ENCODE measurements around the gene CPT2.

Gene CPT2

DNA sequence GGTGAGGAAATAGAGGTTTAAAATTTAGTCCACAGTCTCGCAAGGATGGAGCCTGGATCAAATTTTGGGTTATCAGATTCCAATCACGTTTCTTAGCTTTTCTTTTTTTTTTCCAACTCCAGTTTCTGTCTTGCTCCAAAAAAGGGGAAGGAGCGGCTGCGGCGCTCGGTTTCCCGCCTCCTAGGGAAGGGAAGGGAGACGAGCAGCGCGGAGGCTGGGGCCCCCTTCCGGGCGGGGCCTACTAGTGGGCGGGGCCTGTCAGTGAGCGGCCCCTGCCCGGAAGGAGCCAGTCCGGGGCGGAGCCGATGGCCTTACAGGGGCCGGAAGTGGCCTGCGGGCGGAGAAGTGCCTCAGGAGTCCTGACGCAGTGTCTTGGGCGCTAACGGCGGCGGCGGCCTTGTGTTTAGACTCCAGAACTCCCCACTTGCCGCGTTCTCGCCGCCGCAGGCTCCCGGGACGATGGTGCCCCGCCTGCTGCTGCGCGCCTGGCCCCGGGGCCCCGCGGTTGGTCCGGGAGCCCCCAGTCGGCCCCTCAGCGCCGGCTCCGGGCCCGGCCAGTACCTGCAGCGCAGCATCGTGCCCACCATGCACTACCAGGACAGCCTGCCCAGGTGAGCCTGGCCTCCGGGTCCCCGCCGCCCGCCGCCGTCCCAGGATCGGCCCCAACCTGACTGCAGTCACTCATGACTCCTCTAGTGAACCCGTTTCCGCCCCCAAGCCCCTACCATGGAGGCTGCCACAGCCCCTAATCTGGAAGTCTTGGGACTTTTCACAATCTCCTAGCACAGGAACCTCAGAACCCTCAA lies at the start of gene CPT2:
CPT2 (plus strand) TSS at position 340 of the 806 bp plus-strand sequence; CDS start at position 460, 120 bp downstream.
- peak; percentile 76 to 78 for DNase-seq (ENCODE audit: low read depth in 2 of 2)

DNA sequence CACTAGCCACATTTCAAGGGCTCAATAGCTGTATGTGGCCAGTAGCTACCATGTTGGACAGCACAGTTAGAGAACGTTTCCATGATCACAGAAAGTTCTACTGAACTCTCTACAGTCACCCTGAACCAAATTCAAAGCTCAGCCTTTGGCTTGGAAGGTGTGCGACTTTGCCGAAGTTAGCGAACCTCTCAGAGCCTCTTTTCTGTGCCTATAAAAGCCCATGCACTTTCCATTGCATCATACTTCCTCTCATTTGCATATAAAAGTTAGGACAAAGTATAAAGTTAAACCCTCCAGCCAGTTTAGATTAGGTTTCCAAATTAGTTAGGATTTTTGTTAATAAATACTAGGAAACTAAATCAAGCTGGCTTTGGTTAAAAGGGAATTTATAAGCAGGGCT lies 49.5 kb upstream of the CPT2 start:
- no peak for DNase-seq (ENCODE audit: low read depth in 2 of 2)

GRCh38 chr1:53148123-53148522 lies 48.5 kb upstream of the CPT2 start:
- peak; percentile 37 to 46 for DNase-seq (ENCODE audit: low read depth in 2 of 2)

GRCh38 chr1:53153752-53154151 lies 42.9 kb upstream of the CPT2 start:
- DNase-seq (ENCODE audit: low read depth in 2 of 2): no peak

DNA sequence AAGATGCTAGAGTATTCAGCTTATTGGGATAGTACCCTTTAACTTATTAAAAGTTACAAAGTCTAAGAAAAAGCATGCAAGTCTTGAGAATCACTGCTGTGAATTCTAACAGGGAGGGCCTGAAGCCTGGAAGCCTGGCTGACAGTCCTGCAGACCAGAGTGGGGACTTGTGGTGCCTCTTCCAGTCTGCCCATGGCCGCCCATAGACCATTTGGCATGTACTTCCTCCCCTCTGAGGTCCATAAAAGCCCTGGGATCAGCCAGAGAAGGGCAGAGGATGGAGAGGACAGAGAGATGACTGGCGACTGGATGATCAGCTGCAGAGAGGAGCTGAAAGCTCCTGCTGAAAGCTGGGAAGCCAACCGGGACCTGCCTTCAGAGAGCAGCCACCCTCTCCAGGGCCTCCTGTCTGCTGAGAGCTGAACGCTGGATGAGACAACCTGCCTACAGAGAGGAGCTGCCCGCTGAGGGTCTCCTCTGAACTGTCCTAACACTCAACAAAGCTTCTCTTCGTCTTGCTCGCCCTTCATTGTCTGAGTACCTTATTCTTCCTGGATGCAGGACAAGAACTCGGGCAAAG lies 41.7 kb upstream of the CPT2 start:
- no peak for DNase-seq (ENCODE audit: low read depth in 2 of 2)

GRCh38 chr1:53155534-53155933 lies 41.1 kb upstream of the CPT2 start:
- DNase-seq (ENCODE audit: low read depth in 2 of 2): no peak

- DNase-seq (ENCODE audit: low read depth in 2 of 2): no peak
Measured at GRCh38 chr1:53155945-53156344, 40.7 kb upstream of the CPT2 start.

DNA sequence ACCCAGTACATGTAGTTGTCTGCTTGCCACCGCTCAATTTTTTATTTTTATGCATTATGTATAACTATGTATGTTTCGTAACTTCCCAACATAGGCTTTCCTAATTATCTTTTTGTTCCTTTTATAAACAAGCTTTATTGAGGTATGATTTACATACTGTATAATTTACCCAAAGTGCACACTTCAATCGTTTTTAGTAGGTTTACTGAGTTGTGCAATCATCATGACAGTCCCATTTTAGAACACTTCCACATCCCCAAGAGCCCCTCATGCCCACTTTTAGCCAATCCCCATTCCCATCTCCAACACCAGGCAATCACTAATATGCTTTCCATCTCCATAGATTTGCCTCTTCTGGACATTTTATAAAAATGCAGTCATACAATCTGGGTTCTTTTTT lies 39.8 kb upstream of the CPT2 start:
- no peak for DNase-seq (ENCODE audit: low read depth in 2 of 2)

DNA sequence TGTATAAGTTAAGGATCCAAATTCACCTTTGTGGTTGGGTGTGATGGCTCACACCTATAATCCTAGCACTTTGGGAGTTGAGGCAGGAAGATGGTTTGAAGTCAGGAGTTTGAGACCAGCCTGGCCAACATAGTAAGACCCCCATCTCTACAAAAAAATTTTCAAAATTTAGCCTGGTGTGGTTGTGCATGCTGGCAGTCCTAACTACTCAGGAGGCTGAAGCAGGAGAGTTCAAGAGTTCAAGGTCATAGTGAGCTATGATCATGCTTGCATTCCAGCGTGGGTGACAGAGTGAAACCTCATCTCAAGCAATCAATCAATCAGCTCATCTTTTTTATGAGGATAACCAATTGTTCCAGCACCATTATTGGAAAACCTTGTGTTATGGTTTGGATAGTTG lies 37.7 kb upstream of the CPT2 start:
- DNase-seq (ENCODE audit: low read depth in 2 of 2): no peak

DNA sequence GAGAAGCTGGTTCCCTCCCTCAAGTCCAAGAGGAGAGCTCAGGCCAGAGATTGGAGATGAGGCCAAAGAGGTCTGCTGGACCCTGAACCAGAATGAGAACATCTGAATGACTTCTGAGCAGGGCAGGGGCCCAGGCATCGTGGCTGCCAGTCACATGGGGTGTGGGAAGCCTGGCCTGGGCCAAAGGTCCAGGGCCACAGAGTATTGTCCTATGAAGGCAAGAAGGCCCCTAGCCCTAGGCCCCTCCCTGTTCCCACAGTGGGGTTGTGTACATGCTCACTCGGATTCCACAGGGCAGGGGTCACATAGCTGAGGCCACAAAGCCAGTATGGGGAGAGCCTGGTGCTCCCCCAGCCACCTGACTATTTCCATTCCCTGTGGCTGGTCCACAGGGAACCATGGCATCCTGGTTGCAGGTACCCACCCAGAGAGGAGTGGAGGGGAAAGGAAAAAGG lies 35.7 kb upstream of the CPT2 start:
- no peak for DNase-seq (ENCODE audit: low read depth in 2 of 2)

DNA sequence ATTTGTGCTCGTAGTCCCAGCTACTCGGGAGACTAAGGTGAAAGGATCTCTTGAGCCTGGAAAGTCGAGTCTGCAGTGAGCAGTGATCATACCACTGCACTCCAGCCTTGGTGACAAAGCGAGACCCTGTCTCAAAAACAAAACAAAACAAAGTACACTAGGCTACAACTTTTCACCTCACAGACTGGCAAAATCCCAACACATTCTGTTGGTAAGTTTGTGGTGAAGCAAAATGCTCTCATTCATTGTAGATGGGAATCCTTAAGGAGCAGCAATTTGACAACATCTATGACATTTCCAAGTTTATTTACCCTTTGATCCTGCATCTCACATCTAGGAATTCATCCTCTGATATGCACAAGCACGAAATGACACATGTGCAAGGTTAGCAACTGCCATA lies 34.0 kb upstream of the CPT2 start:
- DNase-seq (ENCODE audit: low read depth in 2 of 2): no peak

DNA sequence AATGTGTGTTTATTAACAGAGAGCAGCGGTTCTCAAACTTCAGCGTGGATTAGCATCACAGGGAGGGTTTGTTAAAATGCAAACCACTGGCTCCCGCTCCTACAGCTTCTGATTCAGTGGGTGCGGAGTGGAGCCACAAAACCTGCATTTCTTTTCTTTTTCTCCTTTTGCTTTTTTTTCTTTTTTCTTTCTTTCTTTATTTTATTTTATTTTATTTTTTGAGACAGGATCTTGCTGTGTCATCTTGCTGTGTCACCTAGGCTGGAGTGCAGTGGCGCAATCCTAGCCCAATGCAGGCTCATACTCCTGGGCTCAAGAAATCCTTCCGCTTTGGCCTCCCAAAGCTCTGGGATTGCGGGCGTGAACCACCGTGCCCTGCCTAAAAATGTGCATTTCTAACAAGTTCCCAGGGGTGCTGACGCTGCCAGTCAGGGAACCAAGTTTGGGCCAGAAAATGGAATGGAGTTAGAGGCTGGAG lies 33.3 kb upstream of the CPT2 start:
- no peak for DNase-seq (ENCODE audit: low read depth in 2 of 2)

DNA sequence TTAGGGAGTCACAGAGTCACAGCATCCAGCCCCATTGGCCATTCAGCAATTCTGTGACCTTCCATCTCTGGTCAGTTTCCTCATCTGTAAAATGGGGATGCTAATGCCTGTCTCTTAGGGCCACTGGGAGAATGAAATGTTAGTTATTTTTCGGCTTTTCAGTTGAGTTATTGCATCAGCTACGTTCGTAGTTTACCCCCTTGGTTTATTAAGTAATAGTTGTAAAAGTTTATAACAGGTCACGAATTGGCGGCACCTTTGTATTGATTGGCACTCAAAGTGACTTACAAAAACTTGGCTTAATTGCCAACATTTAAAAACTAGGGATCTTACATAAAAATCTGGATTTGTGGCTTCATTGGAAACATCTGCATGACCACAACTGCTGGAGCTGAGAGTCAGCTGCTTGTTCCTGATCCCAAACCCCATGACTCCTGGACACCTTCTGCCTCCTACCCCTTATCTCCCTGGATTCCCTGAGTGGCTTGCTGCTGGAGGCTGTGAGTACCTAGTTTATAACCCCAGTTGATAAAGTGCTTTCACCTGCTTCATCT lies 31.1 kb upstream of the CPT2 start:
- DNase-seq (ENCODE audit: low read depth in 2 of 2): no peak

DNA sequence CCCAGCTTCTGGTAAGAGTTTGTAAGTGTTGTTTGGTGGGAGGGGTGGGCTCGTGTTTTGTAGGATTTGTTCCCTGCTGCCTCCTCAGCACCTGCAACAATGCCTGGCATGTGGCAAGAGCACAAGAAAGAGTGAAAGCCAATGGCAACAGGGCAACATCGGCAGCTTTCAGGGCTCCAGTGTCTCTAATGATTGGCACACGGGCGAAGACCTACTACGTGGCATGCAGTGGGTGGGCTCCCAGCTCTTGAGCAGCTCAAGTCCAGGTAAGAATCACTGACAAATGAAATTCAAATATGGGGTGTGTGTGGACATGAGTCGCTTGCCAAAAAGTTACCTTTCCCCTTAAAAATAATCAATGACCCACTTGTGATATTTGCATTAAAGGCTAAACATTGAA lies 30.3 kb upstream of the CPT2 start:
- no peak for DNase-seq (ENCODE audit: low read depth in 2 of 2)

- DNase-seq (ENCODE audit: low read depth in 2 of 2): no peak
Measured at GRCh38 chr1:53166912-53167311, 29.7 kb upstream of the CPT2 start.

- DNase-seq (ENCODE audit: low read depth in 2 of 2): peak in 1 of 2 experiments; percentile 26
Measured at GRCh38 chr1:53172426-53173128, 24.0 kb upstream of the CPT2 start.

DNA sequence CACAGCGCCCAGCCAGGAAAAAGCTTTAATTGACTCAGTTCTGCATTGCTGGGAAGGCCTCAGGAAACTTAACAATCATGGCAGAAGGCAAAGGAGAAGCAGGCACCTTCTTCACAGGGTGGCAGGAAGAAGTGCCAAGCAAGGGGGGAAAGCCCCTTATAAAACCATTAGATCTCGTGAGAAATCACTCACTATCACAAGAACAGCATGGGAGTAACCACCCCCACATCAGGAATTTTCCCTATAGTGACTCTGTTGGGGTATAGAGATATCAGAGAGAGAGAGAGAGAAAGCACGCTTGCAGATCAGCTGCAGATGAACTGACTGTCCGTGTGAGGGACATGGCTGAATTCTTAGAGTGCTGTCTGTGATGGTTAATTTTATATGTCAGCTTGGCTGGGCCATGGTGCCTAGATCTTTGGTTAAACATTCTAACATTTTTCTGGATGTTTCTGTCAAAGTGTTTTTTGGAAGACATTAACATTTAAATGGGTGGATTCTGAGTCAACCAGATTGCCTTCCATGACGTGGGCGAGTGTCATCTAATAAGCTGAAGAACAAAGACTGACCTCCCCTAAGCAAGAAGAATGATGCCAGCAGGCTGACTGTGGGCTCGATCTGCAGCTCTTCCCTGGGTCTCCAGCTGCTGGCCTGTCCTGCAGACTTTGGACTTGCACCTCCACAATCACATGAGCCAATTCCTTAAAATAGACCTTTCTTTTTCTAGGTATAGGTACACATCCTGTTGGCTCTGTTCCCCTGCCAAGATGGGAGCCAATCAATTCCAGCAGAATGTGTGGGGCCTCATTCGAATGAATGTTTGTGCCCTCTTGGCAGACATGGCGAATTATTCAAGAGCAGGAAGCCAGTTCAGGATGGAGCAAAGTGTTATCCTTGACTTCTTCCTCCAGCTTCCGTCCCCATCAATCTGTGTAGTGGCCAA lies 21.4 kb upstream of the CPT2 start:
- DNase-seq (ENCODE audit: low read depth in 2 of 2): no peak

GRCh38 chr1:53176452-53177208 lies 20.0 kb upstream of the CPT2 start:
- DNase-seq (ENCODE audit: low read depth in 2 of 2): no peak

GRCh38 chr1:53180226-53180625 lies 16.4 kb upstream of the CPT2 start:
- DNase-seq (ENCODE audit: low read depth in 2 of 2): peak; percentile 42 to 52

DNA sequence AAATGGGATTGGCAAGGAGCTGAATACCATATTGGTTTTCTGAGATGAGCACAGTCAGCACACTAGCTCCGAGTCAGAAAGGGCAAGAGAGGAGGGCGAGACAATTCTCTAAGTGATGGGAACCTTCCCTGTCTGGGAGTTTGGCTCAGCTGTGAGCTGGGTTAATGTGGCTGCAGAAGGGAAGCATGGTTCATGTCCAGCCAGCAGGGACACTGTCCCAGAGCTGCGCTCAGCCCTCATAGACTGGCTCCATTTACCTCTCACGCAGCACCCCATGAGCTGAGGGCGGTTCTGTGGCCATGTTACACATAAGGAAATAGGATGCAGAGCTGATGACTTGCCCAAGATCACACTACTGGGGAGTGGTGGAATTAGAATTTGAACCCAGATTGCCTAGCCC lies 15.7 kb upstream of the CPT2 start:
- no peak for DNase-seq (ENCODE audit: low read depth in 2 of 2)
